Stimulated activated CD8-positive, alpha-beta memory T cell treated with anti-CD3 and anti-CD28 coated beads, Interleukin-15, amount 100 ng/mL, for 24 hours (primary cell): ENCODE results near the gene VPS33B.
"Not testable (repeated sequence)": the region's sequence is repeated elsewhere in the genome, so short reads cannot be mapped to it uniquely, and the experiment has no call there.

Experiments used
- DNase-seq: peaks from one replicate; pipeline ENCODE4 v3.0.0-alpha.2; 2020; ENCODE audit warnings: low read depth

The VPS33B gene

DNA sequence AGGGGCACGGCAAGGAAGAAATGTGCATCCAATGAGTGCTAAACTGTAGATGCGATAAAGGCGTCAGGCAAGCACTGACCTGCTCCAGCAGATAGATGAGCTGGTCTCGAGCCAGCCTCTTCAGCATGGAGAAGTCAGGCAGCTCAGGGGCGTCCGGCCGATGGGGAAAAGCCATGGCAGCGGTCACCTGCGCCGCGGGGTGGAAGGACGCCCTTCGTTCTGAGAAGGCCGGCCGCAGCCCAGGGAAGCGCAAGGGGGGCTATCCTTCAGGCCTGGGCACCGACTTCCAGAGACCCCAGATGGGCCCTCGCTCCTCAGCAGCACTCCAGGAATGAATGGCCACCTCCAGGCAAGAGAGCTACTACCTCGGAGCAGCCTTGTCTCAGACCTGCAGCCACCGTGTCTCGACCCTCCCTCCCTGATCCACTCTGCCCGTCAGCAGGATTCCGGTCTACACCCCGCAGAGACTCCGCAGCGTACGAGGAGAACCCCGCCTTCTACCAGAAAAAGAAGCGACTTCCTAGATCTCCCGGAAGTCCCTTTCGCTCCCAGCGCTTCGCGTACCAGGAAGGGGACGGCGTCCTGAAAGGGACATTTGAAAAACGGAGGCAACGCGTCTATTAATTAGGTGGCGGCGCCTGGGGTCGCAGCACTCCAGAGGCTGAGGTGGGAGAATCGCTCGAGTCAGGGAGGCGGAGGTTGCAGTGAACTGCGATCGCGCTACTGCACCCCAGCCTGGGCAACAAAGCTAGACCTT, at the start of gene VPS33B:
TSS of gene VPS33B (minus strand) at position 520 of the 757 bp plus-strand sequence. CDS start at position 175, 345 bp downstream.
- peak; percentile 47 for DNase-seq

DNA sequence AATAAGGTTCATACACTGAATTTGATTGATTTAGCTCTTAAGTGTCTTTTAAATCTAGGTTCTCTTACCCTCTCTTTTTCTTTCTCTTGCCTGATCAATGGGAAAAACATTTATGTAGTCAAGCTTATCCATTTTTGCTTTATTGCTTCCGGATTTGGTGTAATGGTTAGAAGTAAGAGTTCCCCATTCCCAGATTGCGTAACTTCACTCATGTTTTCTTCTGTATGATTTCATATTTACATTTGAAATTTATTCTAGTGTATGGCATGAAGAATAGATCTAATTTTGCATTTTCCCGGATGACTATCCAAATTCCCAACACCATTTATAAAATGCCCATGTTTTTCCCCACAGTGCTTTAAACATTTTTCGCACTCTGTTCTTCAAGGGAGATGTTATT, 49.8 kb upstream of the VPS33B start:
- DNase-seq, result no peak

DNA sequence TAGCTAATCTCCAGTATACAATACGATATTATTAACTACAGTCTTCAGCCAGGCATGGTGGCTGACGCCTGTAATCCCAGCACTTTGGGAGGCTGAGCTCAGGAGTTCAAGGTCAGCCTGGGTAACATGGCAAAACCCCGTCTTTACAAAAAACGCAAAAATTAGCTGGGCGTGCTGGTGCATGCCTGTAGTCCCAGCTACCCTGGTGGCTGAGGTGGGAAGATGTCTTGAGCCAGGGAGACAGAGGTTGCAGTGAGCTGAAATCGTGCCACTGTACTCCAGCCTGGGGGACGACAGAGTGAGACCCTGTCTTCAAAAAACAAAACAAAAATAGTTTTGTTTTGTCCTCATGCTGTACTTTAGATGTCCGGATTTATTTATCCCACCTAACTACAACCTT, 48.5 kb upstream of the VPS33B start:
- no peak for DNase-seq

DNA sequence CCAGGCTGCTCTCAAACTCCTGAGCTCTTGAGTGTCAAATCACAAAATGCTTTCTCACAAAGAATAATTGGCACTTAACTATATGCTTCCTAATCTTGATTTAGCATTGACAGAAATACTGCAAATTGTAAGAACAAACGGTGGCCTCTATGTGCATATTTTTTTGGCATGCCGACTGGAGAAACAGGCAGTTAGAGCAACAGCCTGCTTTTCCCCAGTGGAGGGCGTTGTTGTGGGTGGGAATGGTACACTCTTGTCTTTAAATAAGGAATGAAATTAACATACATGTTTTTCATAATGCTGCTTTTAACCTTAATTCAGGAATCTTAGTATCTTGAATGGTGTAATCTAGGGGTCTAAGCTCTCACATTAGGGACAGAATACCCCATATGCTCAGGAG, 46.6 kb upstream of the VPS33B start:
- DNase-seq, result no peak

DNA sequence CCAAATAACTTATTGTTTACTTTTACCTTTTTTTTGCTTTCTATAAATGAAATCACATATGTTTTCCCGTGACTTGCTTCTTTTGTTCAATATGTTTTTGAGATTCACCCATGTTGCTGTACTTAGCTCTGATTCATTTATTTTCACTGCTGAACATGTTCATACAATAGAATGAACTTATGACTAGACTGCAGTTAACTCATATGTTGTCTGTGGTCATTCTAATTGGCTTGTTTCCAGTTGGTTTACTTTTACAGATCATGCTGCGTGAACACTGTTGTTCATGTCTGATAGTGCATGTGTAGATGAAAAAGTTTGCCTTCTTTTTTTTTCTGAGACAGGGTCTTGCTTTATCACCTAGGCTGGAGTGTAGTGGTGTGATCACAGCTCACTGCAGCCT, 46.0 kb upstream of the VPS33B start:
- no peak for DNase-seq

DNA sequence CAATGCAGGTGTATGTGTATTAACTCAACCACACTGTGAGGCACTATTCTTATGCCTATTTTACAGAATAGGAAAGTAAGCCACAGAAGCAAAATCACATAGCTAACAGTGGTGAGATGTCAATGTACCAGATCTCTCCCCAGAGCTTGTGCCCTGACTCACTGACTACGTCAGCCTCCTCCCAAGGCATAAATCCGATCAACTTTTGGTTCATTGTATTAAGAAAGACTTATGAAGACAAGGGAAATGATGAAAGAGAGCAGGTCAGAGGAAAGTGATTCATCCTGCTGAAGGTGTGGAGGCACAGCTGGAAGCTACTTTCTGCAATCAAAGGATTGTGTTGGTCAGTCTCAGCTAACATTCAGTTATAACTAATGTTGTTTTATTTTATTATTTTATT, 44.6 kb upstream of the VPS33B start:
- no peak for DNase-seq

DNA sequence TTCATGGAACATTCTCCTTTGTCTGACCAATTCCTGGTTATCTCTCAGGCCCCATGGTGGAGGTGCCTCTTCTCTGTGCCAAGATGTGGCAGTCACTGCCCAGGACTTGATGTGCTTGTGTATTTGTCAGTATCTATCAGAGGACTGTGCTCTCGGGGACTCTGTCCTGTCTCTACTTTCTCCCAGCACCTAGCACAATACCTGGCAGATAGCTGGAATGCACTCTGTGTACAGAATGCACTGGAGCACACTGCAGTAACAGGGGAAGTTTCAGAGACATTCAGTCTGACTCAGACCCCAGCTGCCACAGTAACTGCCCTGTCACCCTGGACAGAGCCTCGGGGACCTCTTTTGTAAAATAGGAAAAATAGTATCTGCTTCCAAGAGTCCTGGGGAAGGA, 43.1 kb upstream of the VPS33B start:
- DNase-seq, result no peak

DNA sequence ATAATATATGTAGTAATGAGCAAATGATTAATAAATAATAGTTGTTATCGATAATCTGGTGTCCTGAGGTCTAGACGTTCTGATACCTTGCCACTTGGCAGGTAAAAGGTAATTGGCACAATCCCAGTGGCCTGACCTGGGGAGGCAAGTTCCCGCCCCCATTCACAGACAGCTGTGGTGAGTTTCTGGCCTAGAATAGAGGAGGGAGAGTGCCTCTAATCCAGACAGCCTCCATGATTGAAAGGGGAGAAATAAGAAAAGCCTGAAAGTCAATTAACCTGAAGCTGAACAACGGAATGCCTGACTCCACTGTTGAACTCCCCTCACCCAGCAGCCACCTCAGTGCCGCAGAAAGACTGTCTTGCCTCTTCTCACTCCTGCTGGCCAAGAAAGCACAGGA, 39.6 kb upstream of the VPS33B start:
- no peak for DNase-seq

DNA sequence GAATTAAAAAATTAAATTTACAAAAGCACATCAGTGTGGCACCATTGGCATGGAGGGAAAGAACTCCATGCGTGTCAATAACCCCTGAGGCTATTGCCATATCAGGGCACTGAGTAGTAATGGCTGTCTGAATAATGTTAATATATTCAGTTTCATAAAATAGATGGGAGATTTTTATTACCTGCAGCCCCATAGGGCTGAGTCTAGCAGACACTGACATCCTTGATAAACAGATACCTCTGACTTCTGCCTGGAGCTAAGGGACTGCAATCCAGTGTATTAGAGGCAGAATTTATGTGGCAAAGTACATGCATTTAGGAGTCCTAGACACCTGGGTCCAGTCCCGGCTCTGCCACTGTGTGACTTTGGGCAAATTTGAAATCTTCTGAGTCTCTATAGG, 38.8 kb upstream of the VPS33B start:
- no peak for DNase-seq

DNA sequence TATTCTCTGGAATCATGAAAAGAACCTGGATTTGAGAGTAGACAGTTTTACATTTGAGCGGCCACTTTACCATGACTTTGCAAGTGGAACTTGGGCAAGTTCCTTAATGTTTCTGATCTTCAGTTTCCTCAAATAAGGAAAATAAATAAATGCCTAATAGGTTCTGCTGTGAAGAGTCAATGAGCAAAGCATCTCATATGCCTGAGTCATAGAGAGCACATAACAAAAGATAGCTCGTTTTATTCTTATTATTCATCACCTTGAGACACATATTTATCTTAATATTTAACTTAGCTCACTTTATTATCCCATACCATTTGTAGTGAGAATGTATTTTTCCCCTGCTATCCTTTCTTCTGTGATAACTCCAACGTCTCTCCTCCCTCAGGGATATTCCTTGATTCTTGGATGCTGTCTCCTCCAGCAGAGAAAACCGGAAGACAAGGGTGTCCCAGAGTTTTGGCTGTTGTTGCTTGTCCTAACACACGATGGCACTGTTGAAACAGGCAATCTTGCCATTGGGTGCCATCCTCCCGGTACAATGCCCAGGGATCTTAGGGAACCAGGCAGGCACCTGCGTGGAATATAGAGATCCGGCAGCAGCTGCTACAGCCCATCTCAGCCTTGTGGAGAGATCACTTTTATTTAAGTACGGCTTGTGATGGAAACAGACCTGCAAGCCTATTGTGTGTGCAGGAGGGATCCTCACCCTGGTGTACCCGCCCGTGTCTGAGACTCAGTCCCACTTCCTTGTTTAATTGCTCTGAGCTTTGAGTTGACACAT, 33.3 kb upstream of the VPS33B start:
- no peak for DNase-seq

DNA sequence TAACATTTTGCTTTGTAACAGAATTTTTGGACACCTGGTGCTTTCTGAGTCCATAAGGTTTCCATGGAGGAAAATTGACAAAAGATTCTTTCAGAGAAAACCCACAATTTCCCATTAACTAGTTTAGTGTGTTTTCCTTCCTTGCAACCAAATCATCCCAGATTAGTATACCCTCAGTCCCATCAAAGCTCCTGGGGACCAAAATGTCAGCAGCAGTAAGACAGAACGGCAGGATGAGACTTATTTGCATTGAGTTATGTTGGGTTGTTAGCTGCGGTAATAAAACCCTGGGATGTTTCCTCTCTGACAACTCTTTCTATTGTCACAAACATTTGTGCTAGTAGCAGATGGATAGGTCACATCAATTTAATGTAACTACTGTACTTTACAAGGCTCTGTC, 32.4 kb upstream of the VPS33B start:
- no peak for DNase-seq

DNA sequence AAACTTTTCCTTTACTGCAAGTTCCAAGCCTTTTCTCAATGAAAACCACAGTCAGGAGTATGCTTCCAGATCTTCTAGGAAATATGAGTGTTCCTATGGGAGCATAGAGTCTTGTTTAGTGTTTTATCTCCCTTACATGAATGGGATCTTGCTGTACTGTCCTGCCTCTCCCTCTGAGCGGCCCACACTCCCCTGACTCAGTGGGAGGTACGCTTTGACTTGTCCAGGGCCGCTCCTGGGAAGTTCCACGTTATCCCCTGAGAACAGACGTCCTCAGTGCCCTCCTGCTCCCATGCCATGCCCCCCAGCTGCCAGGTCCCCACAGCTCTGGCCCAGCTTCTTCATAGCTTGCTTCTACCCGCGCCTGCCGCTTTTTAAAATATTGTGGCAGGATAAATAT, 28.9 kb upstream of the VPS33B start:
- DNase-seq, result no peak

DNA sequence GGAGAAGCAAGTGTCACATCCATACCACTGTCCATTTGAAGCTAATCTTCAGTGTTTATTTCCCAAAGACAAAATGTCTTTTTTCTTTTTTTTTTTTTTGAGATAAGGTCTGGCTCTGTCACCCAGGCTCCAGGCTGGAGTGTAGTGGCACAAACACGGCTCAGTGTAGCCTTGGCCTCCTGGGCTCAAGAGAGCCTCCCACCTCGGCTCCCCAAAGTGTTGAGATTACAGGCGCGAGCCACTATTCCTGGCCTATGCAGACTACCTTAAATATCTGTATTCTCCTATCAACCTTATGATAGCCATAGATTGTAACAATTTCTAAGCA, 27.7 kb upstream of the VPS33B start:
- DNase-seq, result no peak

DNA sequence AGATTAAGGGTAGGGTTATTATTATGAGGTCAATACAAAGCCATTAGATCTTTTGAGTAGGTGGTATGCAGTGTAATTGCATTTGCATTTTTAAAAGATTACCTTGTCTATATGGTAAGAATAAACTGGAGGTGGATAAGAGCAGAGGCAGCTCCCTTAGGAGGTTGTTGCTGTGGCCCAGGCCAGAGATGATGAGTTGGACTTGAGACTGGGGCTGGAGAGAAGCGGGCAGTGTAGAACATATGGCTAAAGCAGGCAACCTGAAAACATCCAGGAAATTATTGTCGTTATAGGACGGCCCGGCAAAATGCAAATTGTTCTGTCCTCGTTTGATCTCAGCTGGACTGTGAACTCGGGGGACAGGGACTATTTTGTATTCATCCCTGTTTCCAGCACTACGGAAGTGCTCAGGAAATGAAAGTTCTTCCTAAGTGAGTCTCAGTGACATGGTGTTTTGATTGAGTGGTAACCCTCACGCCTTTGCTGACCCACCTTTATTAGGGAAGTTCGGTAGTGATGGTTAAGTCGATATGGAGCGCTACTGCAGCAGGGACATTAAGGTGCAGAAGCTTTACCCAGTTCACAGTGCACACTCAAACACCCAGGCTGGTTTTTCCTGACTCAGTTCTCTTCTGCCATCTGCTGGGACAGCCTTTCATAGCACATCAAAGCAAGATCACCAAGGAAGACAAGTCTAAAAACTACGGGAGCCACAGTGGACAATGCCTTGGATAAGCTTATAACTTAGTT, 27.2 kb upstream of the VPS33B start:
- no peak for DNase-seq

DNA sequence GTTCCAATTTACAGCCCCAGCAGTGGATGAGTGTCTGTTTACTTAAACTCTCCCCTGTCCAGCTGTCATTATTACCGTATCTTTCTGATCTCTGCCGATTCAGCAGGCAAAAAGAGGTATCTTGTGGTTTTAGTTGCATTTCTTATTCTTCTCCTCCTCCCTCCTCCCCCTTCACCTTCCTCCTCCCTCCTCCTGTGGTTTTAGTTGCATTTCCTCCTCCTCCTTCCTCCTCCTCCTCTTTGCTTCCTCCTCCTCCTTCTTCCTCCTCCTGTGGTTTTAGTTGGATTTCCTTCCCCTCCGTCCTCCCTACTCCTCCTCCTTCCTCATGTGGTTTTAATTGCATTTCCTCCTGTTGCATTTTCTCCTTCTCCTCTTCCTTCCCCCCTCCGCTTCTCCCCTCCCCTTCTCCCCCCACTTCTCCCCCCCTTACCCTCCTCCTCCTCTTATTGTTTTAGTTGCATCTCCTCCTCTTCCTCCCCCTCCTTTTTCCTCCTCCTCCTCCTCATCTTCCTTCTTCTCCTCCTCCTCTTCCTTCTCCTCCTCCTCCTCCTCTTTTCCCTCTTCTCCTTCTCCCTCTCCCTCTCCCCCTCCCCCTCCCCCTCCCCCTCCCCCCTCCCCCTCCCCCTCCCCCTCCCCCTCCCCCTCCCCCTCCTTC, 25.3 kb upstream of the VPS33B start:
- DNase-seq, result no peak

DNA sequence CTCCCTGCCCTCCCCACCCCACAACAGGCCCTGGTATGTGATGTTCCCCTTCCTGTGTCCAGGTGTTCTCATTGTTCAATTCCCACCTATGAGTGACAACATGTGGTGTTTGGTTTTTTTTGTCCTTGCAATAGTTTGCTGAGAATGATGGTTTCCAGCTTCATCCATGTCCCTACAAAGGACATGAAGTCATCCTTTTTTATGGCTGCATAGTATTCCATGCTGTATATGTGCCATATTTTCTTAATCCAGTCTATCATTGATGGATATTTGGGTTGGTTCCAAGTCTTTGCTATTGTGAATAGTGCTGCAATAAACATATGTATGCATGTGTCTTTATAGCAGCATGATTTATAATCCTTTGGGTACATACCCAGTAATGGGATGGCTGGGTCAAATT, 23.7 kb upstream of the VPS33B start:
- DNase-seq, result not testable (repeated sequence)

DNA sequence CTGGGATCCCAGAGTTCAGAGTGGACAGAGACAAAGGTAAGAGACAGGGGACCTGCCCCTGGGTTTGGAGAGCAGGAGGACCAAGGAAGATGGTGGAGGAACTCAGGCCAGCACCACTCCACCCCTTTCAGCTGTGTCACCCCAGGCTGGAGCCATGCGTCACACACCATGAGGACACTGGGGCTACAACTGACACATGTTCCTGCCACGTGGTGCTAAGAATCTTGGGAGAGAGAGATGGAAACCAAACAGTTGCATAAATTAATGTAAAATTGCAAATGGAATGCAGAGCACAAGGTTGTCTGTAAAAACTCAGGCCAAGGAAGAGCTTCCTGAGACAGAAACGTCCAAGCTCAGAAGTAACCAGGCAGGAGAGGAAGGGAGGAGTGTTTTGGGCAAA, 22.7 kb upstream of the VPS33B start:
- DNase-seq, result no peak

DNA sequence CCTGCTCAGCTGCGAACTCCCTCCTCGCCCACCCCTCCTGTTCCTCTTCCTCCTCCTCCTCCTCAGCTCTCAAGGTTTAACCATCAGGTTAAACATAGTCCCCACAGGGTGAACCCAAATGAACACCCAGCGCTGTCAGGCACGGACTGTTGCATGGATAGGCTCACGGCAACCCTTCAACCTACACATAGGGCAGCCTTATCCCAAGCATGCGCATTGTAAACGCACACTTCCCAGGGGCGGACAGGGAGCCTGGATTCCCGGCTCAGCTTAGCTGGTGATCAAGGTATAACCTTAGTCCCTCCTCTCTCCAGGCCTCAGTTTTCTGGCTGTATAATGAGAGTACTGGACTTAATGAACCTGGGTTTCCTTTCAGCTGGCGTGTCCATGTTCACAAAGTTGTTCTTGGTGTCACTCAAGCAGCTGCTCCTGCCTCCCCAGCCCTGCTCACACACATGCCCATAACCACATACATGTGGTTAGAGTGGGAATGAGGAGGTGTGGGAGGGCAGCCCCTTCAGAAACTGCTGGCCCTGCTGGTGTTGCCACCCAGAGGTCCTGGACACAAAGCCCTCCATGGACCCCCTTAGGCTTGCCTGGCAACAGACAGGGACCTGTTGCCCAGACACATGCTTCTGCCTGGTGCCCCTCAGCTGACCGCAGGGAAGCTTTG, 20.9 kb upstream of the VPS33B start:
- DNase-seq, result no peak

DNA sequence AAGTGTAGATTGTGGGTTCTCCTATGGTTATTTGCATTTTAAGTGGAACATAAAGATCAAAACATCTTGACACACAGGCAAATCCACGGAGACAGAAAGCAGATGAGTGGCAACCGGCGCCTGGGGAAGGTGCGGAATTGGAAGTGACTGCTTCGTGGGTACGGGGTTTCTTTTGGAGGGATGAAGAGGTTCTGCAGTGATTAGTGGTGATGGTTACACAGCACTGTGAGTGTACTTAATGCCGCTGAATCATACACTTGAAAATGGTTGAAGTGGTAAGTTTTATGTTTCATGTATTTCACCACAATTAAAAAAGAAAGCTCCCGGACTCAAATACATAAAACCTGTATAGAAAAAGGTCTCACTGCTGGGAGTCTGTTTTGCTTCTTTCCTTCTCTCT, 18.5 kb upstream of the VPS33B start:
- no peak for DNase-seq

DNA sequence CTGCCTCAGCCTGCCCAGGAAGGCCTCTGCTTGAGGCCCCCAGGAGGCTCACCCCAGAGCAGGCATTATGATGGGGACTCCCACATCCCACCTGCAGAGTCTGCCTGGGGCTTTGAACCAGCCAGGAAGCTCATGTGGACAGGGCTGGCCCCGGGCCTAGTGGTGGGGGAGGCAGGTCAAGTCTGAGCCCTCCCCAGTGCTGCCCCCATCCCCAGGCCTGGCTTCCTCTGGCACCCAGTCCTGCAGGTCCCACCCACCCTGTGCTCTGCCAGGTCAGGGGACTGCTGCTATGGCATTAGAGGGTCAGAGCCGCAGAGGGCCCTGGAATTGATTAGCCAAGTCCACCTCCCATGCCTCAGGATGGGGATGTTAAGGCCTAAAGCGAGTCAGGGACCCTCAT, 17.6 kb upstream of the VPS33B start:
- no peak for DNase-seq

DNA sequence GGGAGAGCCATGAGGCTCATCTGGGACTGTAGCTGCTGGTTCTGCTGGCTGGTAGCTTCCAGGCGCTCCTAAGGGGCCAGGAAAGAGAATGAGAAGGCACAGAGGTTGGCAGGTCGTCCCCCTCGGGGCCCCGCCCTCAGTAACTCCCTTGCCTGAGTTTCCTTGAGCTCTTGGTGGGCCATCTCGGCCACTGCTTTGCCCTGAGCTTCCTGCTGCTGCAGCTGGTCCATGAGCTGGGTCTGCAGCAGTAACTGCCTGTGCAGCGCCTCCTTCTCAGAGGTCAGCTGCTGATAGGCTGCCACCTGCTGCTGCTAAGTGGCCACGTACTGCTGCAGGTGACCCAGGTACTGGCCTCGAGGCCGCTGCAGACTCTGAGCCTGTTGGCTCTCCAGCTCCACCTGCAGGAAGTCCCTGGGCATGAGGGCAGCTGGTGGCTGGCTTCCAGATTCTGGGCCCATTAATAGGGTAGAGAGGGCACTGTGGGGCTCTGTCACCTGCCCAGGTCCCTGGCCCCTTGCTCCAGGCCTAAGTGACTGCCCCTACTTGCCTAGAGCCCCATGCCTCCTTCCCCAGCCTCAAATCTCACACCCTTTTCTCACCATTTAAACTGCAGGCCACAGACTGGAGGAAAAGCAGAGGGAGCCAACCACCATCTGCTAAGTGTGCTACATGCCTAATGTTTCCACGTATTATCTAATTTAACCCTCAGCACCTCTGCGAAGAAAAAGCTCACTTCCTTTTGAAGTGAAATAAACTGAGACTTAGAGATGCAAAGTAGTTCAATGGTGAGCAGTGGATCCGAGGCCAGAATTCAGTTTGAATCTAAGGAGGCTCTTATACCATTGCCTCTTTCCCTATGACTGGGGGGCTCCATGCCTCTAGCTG, 10.8 kb upstream of the VPS33B start:
- DNase-seq, result no peak
